Measurements from ENCODE around the gene CALN1. TPM values are rescaled to one million over a fixed set of nuclear protein-coding genes. Genes with fewer than 3 reads are reported as not detected.

The CALN1 gene
- polyA plus RNA-seq, 3 donors, result under 0.01 TPM; not detected in 2

- no peak overlapping the region for H2AFZ ChIP-seq (ENCODE audit: insufficient read depth, low read depth, low read length, poor library complexity, severe bottlenecking)
- intact Hi-C loops (cut with micrococcal nuclease), result no loop called here
- H3K79me2 ChIP-seq (ENCODE audit: insufficient read depth, low read length), result no peaks in the 10 kb centered on the region
- no peak overlapping the region for H3K9ac ChIP-seq (ENCODE audit: insufficient read depth, low read length, poor library complexity, severe bottlenecking)
- no peak overlapping the region for H3K4me3 ChIP-seq (replicated peaks in 1 of 3; ENCODE audit: low read depth in 2 of 3, low read length in 3 of 3)
- H3K4me2 ChIP-seq (replicated peaks; ENCODE audit: extremely low read depth, low read length, poor library complexity, severe bottlenecking), result no peak overlapping the region
- no peak for DNase-seq
- H3K27me3 Mint-ChIP-seq (ENCODE audit: low read depth in 3 of 3), result peaks cover 0 to 2% (median 0%) of the 10 kb centered on the region in 3 donors
- H3K4me1 Mint-ChIP-seq, result no peaks in the 10 kb centered on the region
- no peak overlapping the region for H3K27ac Mint-ChIP-seq
- TF ChIP-seq, protein P1, sequence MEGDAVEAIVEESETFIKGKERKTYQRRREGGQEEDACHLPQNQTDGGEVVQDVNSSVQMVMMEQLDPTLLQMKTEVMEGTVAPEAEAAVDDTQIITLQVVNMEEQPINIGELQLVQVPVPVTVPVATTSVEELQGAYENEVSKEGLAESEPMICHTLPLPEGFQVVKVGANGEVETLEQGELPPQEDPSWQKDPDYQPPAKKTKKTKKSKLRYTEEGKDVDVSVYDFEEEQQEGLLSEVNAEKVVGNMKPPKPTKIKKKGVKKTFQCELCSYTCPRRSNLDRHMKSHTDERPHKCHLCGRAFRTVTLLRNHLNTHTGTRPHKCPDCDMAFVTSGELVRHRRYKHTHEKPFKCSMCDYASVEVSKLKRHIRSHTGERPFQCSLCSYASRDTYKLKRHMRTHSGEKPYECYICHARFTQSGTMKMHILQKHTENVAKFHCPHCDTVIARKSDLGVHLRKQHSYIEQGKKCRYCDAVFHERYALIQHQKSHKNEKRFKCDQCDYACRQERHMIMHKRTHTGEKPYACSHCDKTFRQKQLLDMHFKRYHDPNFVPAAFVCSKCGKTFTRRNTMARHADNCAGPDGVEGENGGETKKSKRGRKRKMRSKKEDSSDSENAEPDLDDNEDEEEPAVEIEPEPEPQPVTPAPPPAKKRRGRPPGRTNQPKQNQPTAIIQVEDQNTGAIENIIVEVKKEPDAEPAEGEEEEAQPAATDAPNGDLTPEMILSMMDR (IDR thresholded peaks at IDR 0.05), result no peak
- H3K4me1 ChIP-seq (ENCODE audit: control insufficient read depth in 1 of 2, insufficient read depth in 2 of 2, low read length in 2 of 2), result no peaks in the 10 kb centered on the region
- no peaks in the 10 kb centered on the region for H3K36me3 Mint-ChIP-seq
- H3K27ac ChIP-seq (ENCODE audit: low read depth in 1 of 2, low read length in 2 of 2), result no peak overlapping the region
- no peaks in the 10 kb centered on the region for H3K27me3 ChIP-seq (ENCODE audit: control insufficient read depth in 2 of 2, insufficient read depth in 2 of 2, low read length in 2 of 2)
- no peaks in the 10 kb centered on the region for H4K20me1 ChIP-seq (ENCODE audit: insufficient read depth, low read length)
- peaks cover 17 to 53% (median 41%) of the 10 kb centered on the region in 7 donors for H3K9me3 Mint-ChIP-seq
- no CpG with 5 or more reads among the region's 5 CpGs for WGBS (ENCODE audit: insufficient coverage)
- H3K4me3 Mint-ChIP-seq, result no peak overlapping the region
- no peaks in the 10 kb centered on the region for H3K36me3 ChIP-seq (replicated peaks in 1 of 2; ENCODE audit: control insufficient read depth in 1 of 2, insufficient read depth in 2 of 2, low read length in 2 of 2)
- H3K9me3 ChIP-seq (replicated peaks in 1 of 2; ENCODE audit: control insufficient read depth in 1 of 2, insufficient read depth in 1 of 2, low read length in 2 of 2), result peaks cover 33 to 48% of the 10 kb centered on the region in 2 donors
Observed at GRCh38 chr7:71785216-71785615, 626.9 kb downstream of the CALN1 start.

DNA sequence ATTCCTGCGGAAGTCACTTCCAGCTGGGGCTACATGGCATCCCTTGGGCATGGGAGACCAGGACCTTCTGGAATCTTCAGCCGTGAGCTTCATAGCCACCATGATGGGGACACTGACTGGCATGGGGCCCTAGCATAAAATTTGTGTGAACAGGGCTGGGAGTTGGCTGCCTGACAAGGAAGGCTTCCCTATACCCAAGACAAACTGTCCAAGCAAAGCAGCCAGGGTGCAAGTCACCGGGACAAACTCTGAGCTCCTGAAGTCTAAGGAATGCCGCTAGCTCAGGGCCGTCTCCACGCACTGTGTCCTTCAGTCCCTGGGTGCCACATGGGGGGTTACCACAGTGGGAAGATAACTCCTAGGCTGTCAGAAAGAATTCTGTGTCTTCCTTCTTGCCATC is 627.4 kb downstream of the CALN1 start:
- Histone ChIP-seq H3K27me3 (ENCODE audit: control insufficient read depth in 2 of 2, insufficient read depth in 2 of 2, low read length in 2 of 2) (no peaks in the 10 kb centered on the region), H2AFZ (ENCODE audit: insufficient read depth, low read depth, low read length, poor library complexity, severe bottlenecking) (no peak overlapping the region), H3K4me2 (replicated peaks; ENCODE audit: extremely low read depth, low read length, poor library complexity, severe bottlenecking) (no peak overlapping the region), H3K9me3 (replicated peaks in 1 of 2; ENCODE audit: control insufficient read depth in 1 of 2, insufficient read depth in 1 of 2, low read length in 2 of 2) (peaks cover 33 to 45% of the 10 kb centered on the region in 2 donors), H3K4me1 (ENCODE audit: control insufficient read depth in 1 of 2, insufficient read depth in 2 of 2, low read length in 2 of 2) (no peaks in the 10 kb centered on the region), H3K36me3 (replicated peaks in 1 of 2; ENCODE audit: control insufficient read depth in 1 of 2, insufficient read depth in 2 of 2, low read length in 2 of 2) (no peaks in the 10 kb centered on the region), H4K20me1 (ENCODE audit: insufficient read depth, low read length) (no peaks in the 10 kb centered on the region), H3K9ac (ENCODE audit: insufficient read depth, low read length, poor library complexity, severe bottlenecking) (no peak overlapping the region), H3K4me3 (replicated peaks in 1 of 3; ENCODE audit: low read depth in 2 of 3, low read length in 3 of 3) (no peak overlapping the region), H3K79me2 (ENCODE audit: insufficient read depth, low read length) (no peaks in the 10 kb centered on the region), H3K27ac (ENCODE audit: low read depth in 1 of 2, low read length in 2 of 2) (no peak overlapping the region)
- no peaks in the 10 kb centered on the region for H3K36me3 Mint-ChIP-seq
- H3K27me3 Mint-ChIP-seq (ENCODE audit: low read depth in 3 of 3), result peaks cover 0 to 2% (median 0%) of the 10 kb centered on the region in 3 donors
- no peak for DNase-seq
- intact Hi-C loops (cut with micrococcal nuclease), result no loop called here
- peaks cover 14 to 49% (median 37%) of the 10 kb centered on the region in 7 donors for H3K9me3 Mint-ChIP-seq
- TF ChIP-seq, protein P1 (IDR thresholded peaks at IDR 0.05), result no peak
- H3K27ac Mint-ChIP-seq, result no peak overlapping the region
- 92% methylated on average over 6 of the region's 6 CpGs for WGBS (ENCODE audit: insufficient coverage)
- H3K4me1 Mint-ChIP-seq, result no peaks in the 10 kb centered on the region
- no peak overlapping the region for H3K4me3 Mint-ChIP-seq

Data from CD14-positive monocyte (primary cell).